Vagina (tissue), 2 donors: ENCODE data around the gene TBC1D21. TPM values are rescaled to one million over a fixed set of nuclear protein-coding genes. Genes with fewer than 3 reads are reported as not detected.

Experiments
- DNase-seq, 2 donors: peaks; one replicate each; pipeline ENCODE4 v3.0.0-alpha.2; 2017; ENCODE audit errors: extremely low spot score in 2 of 2
- H3K27ac ChIP-seq: fragments of 200-600 bp; sonication (generic); one replicate; pipeline ENCODE4 v1.5.1; 2019
- H3K27me3 ChIP-seq: fragments of 200-600 bp; sonication (generic); one replicate; pipeline ENCODE4 v1.5.1; 2019
- H3K36me3 ChIP-seq, 2 donors: fragments of 200-600 bp; sonication (generic); one replicate each; pipeline ENCODE4 v1.5.1; 2017 to 2019
- H3K4me1 ChIP-seq: fragments of 200-600 bp; sonication (generic); one replicate; pipeline ENCODE4 v1.5.1; 2019
- H3K4me3 ChIP-seq, 2 donors: fragments of 200-600 bp; sonication (generic); 1 replicate in 1 of 2; 2 replicates in 1 of 2; pipeline ENCODE4 v1.5.1; 2016 to 2019
- H3K9me3 ChIP-seq: fragments of 200-600 bp; sonication (generic); one replicate; pipeline ENCODE4 v1.5.1; 2019
- CTCF ChIP-seq, 3 experiments: fragments of 450-650 bp in 2 of 3; fragments of 200-600 bp in 1 of 3; sonication (generic) in 1 of 3; IDR thresholded peaks; one replicate each; pipeline ENCODE4 v1.5.1; 2017 to 2019; ENCODE audit warnings: antibody characterized with exemption in 3 of 3, mild to moderate bottlenecking in 2 of 3, moderate library complexity in 2 of 3
- POLR2A ChIP-seq, 2 donors: fragments of 450-650 bp; IDR thresholded peaks; one replicate each; pipeline ENCODE4 v1.6.1; 2017; ENCODE audit warnings: antibody characterized with exemption in 2 of 2, mild to moderate bottlenecking in 2 of 2, moderate library complexity in 2 of 2
- POLR2AphosphoS5 ChIP-seq, 2 donors: sonication (generic); formaldehyde crosslinking; IDR thresholded peaks; one replicate each; pipeline ENCODE4 v1.9.0; 2017; ENCODE audit warnings: antibody characterized with exemption in 2 of 2, mild to moderate bottlenecking in 2 of 2, low read depth in 1 of 2; ENCODE audit not compliant: insufficient read depth in 1 of 2
- intact Hi-C: fragments of 100-400 bp; cut with DNase I; formaldehyde crosslinking; loops from one replicate; pipeline ENCODE4 v1.15.1; 2023
- total RNA-seq: library from RNA; depleted of rRNA; stranded (reverse); fragments of >200 nt; gene quantifications from one replicate; pipeline ENCODE4 v1.2.3, GENCODE V29; 2016

The TBC1D21 gene
- total RNA-seq, 1 donor from 2014 or later, result not detected

- Histone ChIP-seq H3K27me3 (no peaks in the 10 kb centered on the region), H3K27ac (no peak overlapping the region), H3K36me3 (no peaks in the 10 kb centered on the region), H3K4me3 (no peak overlapping the region), H3K9me3 (no peaks in the 10 kb centered on the region), H3K4me1 (no peaks in the 10 kb centered on the region)
- intact Hi-C loops, result no loop called here
- no peak for TF ChIP-seq POLR2AphosphoS5 (IDR thresholded peaks at IDR 0.05; ENCODE audit: insufficient read depth in 1 of 2, low read depth in 1 of 2)
- TF ChIP-seq POLR2A (IDR thresholded peaks at IDR 0.05), result no peak
- TF ChIP-seq CTCF (IDR thresholded peaks at IDR 0.05), result no peak
- DNase-seq, result peak in 1 of 2 donors; percentile 46
Measured at GRCh38 chr15:73866481-73866880, 6.9 kb upstream of the TBC1D21 start.

GRCh38 chr15:73866881-73867410 is 6.4 kb upstream of the TBC1D21 start:
- Histone ChIP-seq H3K4me3 (no peak overlapping the region), H3K9me3 (no peaks in the 10 kb centered on the region), H3K27ac (no peak overlapping the region), H3K27me3 (no peaks in the 10 kb centered on the region), H3K36me3 (no peaks in the 10 kb centered on the region), H3K4me1 (no peaks in the 10 kb centered on the region)
- peak in 1 of 2 donors; percentile 93 for DNase-seq
- no peak for TF ChIP-seq POLR2A (IDR thresholded peaks at IDR 0.05)
- TF ChIP-seq CTCF (IDR thresholded peaks at IDR 0.05), result no peak
- TF ChIP-seq POLR2AphosphoS5 (IDR thresholded peaks at IDR 0.05; ENCODE audit: insufficient read depth in 1 of 2, low read depth in 1 of 2), result no peak
- intact Hi-C loops, result no loop called here

- Histone ChIP-seq H3K4me1 (no peaks in the 10 kb centered on the region), H3K36me3 (no peaks in the 10 kb centered on the region), H3K9me3 (no peaks in the 10 kb centered on the region), H3K27me3 (no peaks in the 10 kb centered on the region), H3K27ac (no peak overlapping the region), H3K4me3 (no peak overlapping the region)
- peak in 1 of 2 donors; percentile 49 for DNase-seq
- TF ChIP-seq POLR2AphosphoS5 (IDR thresholded peaks at IDR 0.05; ENCODE audit: insufficient read depth in 1 of 2, low read depth in 1 of 2) (no peak), CTCF (IDR thresholded peaks at IDR 0.05) (no peak), POLR2A (IDR thresholded peaks at IDR 0.05) (no peak)
- intact Hi-C loops, result no loop called here
Measured at GRCh38 chr15:73867426-73867825, 5.9 kb upstream of the TBC1D21 start.

GRCh38 chr15:73867956-73868355 is 5.4 kb upstream of the TBC1D21 start:
- intact Hi-C loops, result no loop called here
- H3K27ac ChIP-seq, result no peak overlapping the region
- no peaks in the 10 kb centered on the region for H3K27me3 ChIP-seq

More at GRCh38 chr15:73867956-73868355, 5.4 kb upstream of the TBC1D21 start:
- Histone ChIP-seq H3K4me1 (no peaks in the 10 kb centered on the region), H3K9me3 (no peaks in the 10 kb centered on the region), H3K36me3 (no peaks in the 10 kb centered on the region), H3K4me3 (no peak overlapping the region)
- DNase-seq, result peak in 1 of 2 donors; percentile 85
- TF ChIP-seq CTCF (IDR thresholded peaks at IDR 0.05), result no peak
